ENCODE measurements around the gene PRPF6.
A peak's percentile ranks its signal among the peaks of the same experiment; 100 is the strongest.
"Not testable (repeated sequence)": the region's sequence is repeated elsewhere in the genome, so short reads cannot be mapped to it uniquely, and the experiment has no call there.

PRPF6 gene

GRCh38 chr20:63974402-63975200, 6.3 kb upstream of the PRPF6 start:
- Histone ChIP-seq H3K4ac (ENCODE audit: low read depth, low read length) (no peak overlapping the region), H3K18ac (ENCODE audit: low read length) (no peak overlapping the region), H3K36me3 (ENCODE audit: control insufficient read depth, insufficient read depth, low read length) (no peaks in the 10 kb centered on the region), H3K4me3 (ENCODE audit: low read length) (no peak overlapping the region), H3K23ac (ENCODE audit: low read length) (no peak overlapping the region), H4K5ac (ENCODE audit: low read length) (no peak overlapping the region), H3K56ac (ENCODE audit: low read length) (no peak overlapping the region), H3K4me2 (ENCODE audit: low read length) (no peak overlapping the region), H2BK120ac (ENCODE audit: low read depth, low read length) (no peak overlapping the region), H4K8ac (ENCODE audit: low read depth, low read length) (no peak overlapping the region), H3K27ac (ENCODE audit: low read depth, low read length) (no peak overlapping the region), H3K27me3 (ENCODE audit: insufficient read depth, low read length, poor library complexity) (no peaks in the 10 kb centered on the region), H2BK15ac (replicated peaks; ENCODE audit: low read depth) (no peak overlapping the region), H3K79me2 (ENCODE audit: control insufficient read depth, insufficient read depth, low read length) (no peaks in the 10 kb centered on the region), H3K79me1 (ENCODE audit: low read length) (no peaks in the 10 kb centered on the region), H2AK5ac (ENCODE audit: low read length) (no peak overlapping the region), H2BK5ac (ENCODE audit: low read length) (no peak overlapping the region), H3K4me1 (ENCODE audit: control insufficient read depth, low read depth, low read length) (no peaks in the 10 kb centered on the region), H3K9ac (ENCODE audit: low read length) (no peak overlapping the region)
- no peak for DNase-seq
- WGBS (ENCODE audit: extremely low coverage, insufficient coverage, low lambda C conversion rate) = no CpG with 5 or more reads among the region's 19 CpGs

DNA sequence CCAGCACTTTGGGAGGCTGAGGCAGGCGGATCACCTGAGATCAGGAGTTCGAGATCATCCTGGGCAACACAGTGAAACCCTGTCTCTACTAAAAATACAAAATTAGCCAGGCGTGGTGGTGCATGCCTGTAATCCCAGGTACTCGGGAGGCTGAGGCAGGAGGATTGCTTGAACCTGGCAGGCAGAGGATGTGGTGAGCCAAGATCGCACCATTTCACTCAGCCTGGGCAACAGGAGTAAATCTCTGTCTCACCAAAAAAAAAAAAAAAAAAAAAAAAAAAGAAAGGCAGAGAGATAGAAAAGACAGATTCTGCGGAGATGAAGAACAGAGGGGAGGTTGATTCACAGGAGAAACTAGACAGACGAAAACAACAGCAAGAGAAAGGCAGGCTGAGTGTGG, 4.4 kb upstream of the PRPF6 start:
- no CpG with 5 or more reads among the region's 7 CpGs for WGBS (ENCODE audit: extremely low coverage, insufficient coverage, low lambda C conversion rate)
- H4K8ac ChIP-seq (ENCODE audit: low read depth, low read length) = not testable (repeated sequence)

GRCh38 chr20:63976980-63977738, 3.8 kb upstream of the PRPF6 start:
- Histone ChIP-seq H3K56ac (ENCODE audit: low read length) (no peak overlapping the region), H3K79me1 (ENCODE audit: low read length) (peaks cover 4% of the 10 kb centered on the region), H3K4me2 (ENCODE audit: low read length) (no peak overlapping the region), H3K18ac (ENCODE audit: low read length) (no peak overlapping the region), H2BK15ac (replicated peaks; ENCODE audit: low read depth) (no peak overlapping the region), H3K23ac (ENCODE audit: low read length) (no peak overlapping the region), H2BK120ac (ENCODE audit: low read depth, low read length) (no peak overlapping the region), H3K4ac (ENCODE audit: low read depth, low read length) (no peak overlapping the region), H2AK5ac (ENCODE audit: low read length) (no peak overlapping the region), H4K8ac (ENCODE audit: low read depth, low read length) (no peak overlapping the region), H3K4me3 (ENCODE audit: low read length) (no peak overlapping the region), H3K27me3 (ENCODE audit: insufficient read depth, low read length, poor library complexity) (no peaks in the 10 kb centered on the region), H3K4me1 (ENCODE audit: control insufficient read depth, low read depth, low read length) (peaks cover 4% of the 10 kb centered on the region), H3K9ac (ENCODE audit: low read length) (no peak overlapping the region), H3K79me2 (ENCODE audit: control insufficient read depth, insufficient read depth, low read length) (peaks cover 4% of the 10 kb centered on the region), H2BK5ac (ENCODE audit: low read length) (no peak overlapping the region), H3K36me3 (ENCODE audit: control insufficient read depth, insufficient read depth, low read length) (no peaks in the 10 kb centered on the region), H4K5ac (ENCODE audit: low read length) (no peak overlapping the region), H3K27ac (ENCODE audit: low read depth, low read length) (no peak overlapping the region)
- WGBS (ENCODE audit: extremely low coverage, insufficient coverage, low lambda C conversion rate) = no CpG with 5 or more reads among the region's 18 CpGs
- DNase-seq = no peak

More for the DNA sequence above, 4.4 kb upstream of the PRPF6 start:
- H3K4me3 ChIP-seq (ENCODE audit: low read length); H3K36me3 ChIP-seq (ENCODE audit: control insufficient read depth, insufficient read depth, low read length); H2AK5ac ChIP-seq (ENCODE audit: low read length); H3K79me2 ChIP-seq (ENCODE audit: control insufficient read depth, insufficient read depth, low read length); DNase-seq; H2BK15ac ChIP-seq (replicated peaks; ENCODE audit: low read depth); H2BK120ac ChIP-seq (ENCODE audit: low read depth, low read length); H2BK5ac ChIP-seq (ENCODE audit: low read length); H3K79me1 ChIP-seq (ENCODE audit: low read length); H4K5ac ChIP-seq (ENCODE audit: low read length); H3K18ac ChIP-seq (ENCODE audit: low read length); H3K9ac ChIP-seq (ENCODE audit: low read length); H3K23ac ChIP-seq (ENCODE audit: low read length); H3K27me3 ChIP-seq (ENCODE audit: insufficient read depth, low read length, poor library complexity); H3K56ac ChIP-seq (ENCODE audit: low read length); H3K4ac ChIP-seq (ENCODE audit: low read depth, low read length); H3K4me1 ChIP-seq (ENCODE audit: control insufficient read depth, low read depth, low read length); H3K27ac ChIP-seq (ENCODE audit: low read depth, low read length); H3K4me2 ChIP-seq (ENCODE audit: low read length): not testable (repeated sequence)

GRCh38 chr20:63977739-63978276, 3.1 kb upstream of the PRPF6 start:
- no peak overlapping the region for H3K9ac ChIP-seq (ENCODE audit: low read length)
- H2BK5ac ChIP-seq (ENCODE audit: low read length) = no peak overlapping the region
- no peak overlapping the region for H3K4ac ChIP-seq (ENCODE audit: low read depth, low read length)
- peaks cover 4% of the 10 kb centered on the region for H3K4me1 ChIP-seq (ENCODE audit: control insufficient read depth, low read depth, low read length)
- no CpG with 5 or more reads among the region's 16 CpGs for WGBS (ENCODE audit: extremely low coverage, insufficient coverage, low lambda C conversion rate)
- H3K79me1 ChIP-seq (ENCODE audit: low read length) = peaks cover 9% of the 10 kb centered on the region
- H3K27ac ChIP-seq (ENCODE audit: low read depth, low read length) = no peak overlapping the region
- no peak overlapping the region for H3K4me2 ChIP-seq (ENCODE audit: low read length)
- H2AK5ac ChIP-seq (ENCODE audit: low read length) = no peak overlapping the region
- H3K27me3 ChIP-seq (ENCODE audit: insufficient read depth, low read length, poor library complexity) = no peaks in the 10 kb centered on the region
- no peak overlapping the region for H3K4me3 ChIP-seq (ENCODE audit: low read length)
- H2BK15ac ChIP-seq (replicated peaks; ENCODE audit: low read depth) = no peak overlapping the region
- no peak overlapping the region for H3K18ac ChIP-seq (ENCODE audit: low read length)
- no peak overlapping the region for H4K5ac ChIP-seq (ENCODE audit: low read length)
- H4K8ac ChIP-seq (ENCODE audit: low read depth, low read length) = no peak overlapping the region
- no peak for DNase-seq
- no peak overlapping the region for H2BK120ac ChIP-seq (ENCODE audit: low read depth, low read length)
- no peak overlapping the region for H3K23ac ChIP-seq (ENCODE audit: low read length)
- H3K79me2 ChIP-seq (ENCODE audit: control insufficient read depth, insufficient read depth, low read length) = peaks cover 10% of the 10 kb centered on the region
- no peaks in the 10 kb centered on the region for H3K36me3 ChIP-seq (ENCODE audit: control insufficient read depth, insufficient read depth, low read length)
- no peak overlapping the region for H3K56ac ChIP-seq (ENCODE audit: low read length)

DNA sequence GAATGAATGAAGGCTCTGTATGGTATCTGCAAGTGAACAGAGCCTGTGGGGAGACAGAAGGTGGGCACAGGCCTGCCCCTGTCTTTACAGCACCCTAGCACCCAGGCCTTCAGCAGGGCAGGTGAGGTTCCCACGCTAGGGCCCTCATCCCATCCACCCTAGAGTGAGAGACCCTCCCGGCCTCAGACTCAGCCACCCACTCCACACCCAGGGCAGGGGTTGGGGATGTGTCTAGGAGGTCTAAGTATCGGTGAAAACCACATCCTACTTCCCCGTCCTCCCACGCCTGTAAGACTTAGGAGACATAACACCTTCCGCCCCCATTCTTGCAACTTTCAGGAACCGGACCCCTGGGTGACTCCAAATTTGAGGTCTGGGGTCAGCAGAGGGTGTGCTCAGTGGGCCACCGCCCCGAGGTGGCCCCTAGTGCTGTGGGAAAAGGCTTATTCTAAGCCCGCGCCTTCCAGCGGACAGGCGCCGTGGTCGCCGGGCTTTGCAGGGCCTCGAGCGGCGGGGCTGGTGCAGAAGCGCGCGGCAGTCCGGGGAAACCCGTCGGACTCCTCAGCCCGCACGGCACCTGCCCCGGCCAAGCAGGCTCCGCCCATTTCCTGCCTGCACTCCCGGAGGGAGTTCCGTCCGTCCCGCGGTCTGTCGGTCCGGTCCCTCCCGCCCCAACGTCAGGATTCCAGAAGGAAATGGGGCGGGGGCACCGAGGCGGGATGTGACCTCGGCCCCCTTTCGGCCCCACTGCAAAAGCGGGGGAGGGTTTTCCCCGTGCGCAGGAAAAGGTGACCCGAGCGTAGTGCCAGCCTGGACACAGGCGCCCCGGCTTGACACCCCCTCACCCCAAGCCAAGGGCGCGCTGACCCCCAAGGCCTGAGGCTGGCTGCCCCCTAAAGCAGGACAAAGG, 2.4 kb upstream of the PRPF6 start:
- no peak overlapping the region for H3K23ac ChIP-seq (ENCODE audit: low read length)
- H3K4ac ChIP-seq (ENCODE audit: low read depth, low read length) = peak overlapping the region; percentile 49
- peaks cover 2% of the 10 kb centered on the region for H3K36me3 ChIP-seq (ENCODE audit: control insufficient read depth, insufficient read depth, low read length)
- H3K4me2 ChIP-seq (ENCODE audit: low read length) = peak overlapping the region; percentile 93
- DNase-seq = peak; percentile 66
- no peak overlapping the region for H2AK5ac ChIP-seq (ENCODE audit: low read length)
- no peak overlapping the region for H4K8ac ChIP-seq (ENCODE audit: low read depth, low read length)
- peaks cover 13% of the 10 kb centered on the region for H3K79me2 ChIP-seq (ENCODE audit: control insufficient read depth, insufficient read depth, low read length)
- no peaks in the 10 kb centered on the region for H3K27me3 ChIP-seq (ENCODE audit: insufficient read depth, low read length, poor library complexity)
- peak overlapping the region; percentile 79 for H3K9ac ChIP-seq (ENCODE audit: low read length)
- H2BK5ac ChIP-seq (ENCODE audit: low read length) = no peak overlapping the region
- H3K27ac ChIP-seq (ENCODE audit: low read depth, low read length) = no peak overlapping the region
- peak overlapping the region; percentile 60 for H3K4me3 ChIP-seq (ENCODE audit: low read length)
- WGBS (ENCODE audit: extremely low coverage, insufficient coverage, low lambda C conversion rate) = no CpG with 5 or more reads among the region's 52 CpGs
- no peak overlapping the region for H2BK120ac ChIP-seq (ENCODE audit: low read depth, low read length)
- H2BK15ac ChIP-seq (replicated peaks; ENCODE audit: low read depth) = no peak overlapping the region
- peak overlapping the region; percentile 54 for H3K18ac ChIP-seq (ENCODE audit: low read length)
- peaks cover 4% of the 10 kb centered on the region for H3K4me1 ChIP-seq (ENCODE audit: control insufficient read depth, low read depth, low read length)
- H3K56ac ChIP-seq (ENCODE audit: low read length) = peak overlapping the region; percentile 88
- H3K79me1 ChIP-seq (ENCODE audit: low read length) = peaks cover 13% of the 10 kb centered on the region
- H4K5ac ChIP-seq (ENCODE audit: low read length) = no peak overlapping the region

Data from mesendoderm (in vitro differentiated cells).